Measurements from ENCODE around the gene SHISA4.

The SHISA4 gene

GRCh38 chr1:201891451-201892045, 2.9 kb downstream of the SHISA4 start:
- no peak for DNase-seq (ENCODE audit: extremely low read depth, low read depth)
- TF ChIP-seq, protein P1, sequence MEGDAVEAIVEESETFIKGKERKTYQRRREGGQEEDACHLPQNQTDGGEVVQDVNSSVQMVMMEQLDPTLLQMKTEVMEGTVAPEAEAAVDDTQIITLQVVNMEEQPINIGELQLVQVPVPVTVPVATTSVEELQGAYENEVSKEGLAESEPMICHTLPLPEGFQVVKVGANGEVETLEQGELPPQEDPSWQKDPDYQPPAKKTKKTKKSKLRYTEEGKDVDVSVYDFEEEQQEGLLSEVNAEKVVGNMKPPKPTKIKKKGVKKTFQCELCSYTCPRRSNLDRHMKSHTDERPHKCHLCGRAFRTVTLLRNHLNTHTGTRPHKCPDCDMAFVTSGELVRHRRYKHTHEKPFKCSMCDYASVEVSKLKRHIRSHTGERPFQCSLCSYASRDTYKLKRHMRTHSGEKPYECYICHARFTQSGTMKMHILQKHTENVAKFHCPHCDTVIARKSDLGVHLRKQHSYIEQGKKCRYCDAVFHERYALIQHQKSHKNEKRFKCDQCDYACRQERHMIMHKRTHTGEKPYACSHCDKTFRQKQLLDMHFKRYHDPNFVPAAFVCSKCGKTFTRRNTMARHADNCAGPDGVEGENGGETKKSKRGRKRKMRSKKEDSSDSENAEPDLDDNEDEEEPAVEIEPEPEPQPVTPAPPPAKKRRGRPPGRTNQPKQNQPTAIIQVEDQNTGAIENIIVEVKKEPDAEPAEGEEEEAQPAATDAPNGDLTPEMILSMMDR (IDR thresholded peaks at IDR 0.05; ENCODE audit: low read depth, low read length, missing control alignments): no peak
- H3K4me3 ChIP-seq (replicated peaks; ENCODE audit: low read depth, low read length): no peak overlapping the region

DNA sequence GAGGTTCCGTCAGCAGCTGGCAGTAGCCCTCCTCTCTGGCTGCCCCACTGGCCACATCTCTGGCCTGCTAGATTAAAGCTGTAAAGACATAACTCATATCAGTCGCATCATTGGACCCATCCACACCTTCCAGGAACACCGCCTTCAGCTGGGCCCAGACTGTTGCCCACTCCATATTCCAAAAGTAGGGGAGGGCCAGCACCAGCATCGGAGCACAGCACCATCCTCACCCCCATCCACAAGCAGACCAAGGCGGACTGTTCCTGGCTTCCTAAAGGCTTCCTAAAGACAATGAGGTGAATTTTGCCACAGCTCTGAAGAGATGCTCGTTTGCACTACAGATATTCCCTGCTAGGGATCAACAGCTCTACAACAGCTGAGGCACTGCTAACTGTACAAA, 3.5 kb downstream of the SHISA4 start:
- no peak overlapping the region for H3K4me3 ChIP-seq (replicated peaks; ENCODE audit: low read depth, low read length)
- TF ChIP-seq, protein P1 (IDR thresholded peaks at IDR 0.05; ENCODE audit: low read depth, low read length, missing control alignments): no peak
- DNase-seq (ENCODE audit: extremely low read depth, low read depth): no peak

- no peak overlapping the region for H3K4me3 ChIP-seq (replicated peaks; ENCODE audit: low read depth, low read length)
- no peak for DNase-seq (ENCODE audit: extremely low read depth, low read depth)
- TF ChIP-seq, protein P1 (IDR thresholded peaks at IDR 0.05; ENCODE audit: low read depth, low read length, missing control alignments): no peak
Measured at GRCh38 chr1:201893431-201893830, 4.7 kb downstream of the SHISA4 start.

DNA sequence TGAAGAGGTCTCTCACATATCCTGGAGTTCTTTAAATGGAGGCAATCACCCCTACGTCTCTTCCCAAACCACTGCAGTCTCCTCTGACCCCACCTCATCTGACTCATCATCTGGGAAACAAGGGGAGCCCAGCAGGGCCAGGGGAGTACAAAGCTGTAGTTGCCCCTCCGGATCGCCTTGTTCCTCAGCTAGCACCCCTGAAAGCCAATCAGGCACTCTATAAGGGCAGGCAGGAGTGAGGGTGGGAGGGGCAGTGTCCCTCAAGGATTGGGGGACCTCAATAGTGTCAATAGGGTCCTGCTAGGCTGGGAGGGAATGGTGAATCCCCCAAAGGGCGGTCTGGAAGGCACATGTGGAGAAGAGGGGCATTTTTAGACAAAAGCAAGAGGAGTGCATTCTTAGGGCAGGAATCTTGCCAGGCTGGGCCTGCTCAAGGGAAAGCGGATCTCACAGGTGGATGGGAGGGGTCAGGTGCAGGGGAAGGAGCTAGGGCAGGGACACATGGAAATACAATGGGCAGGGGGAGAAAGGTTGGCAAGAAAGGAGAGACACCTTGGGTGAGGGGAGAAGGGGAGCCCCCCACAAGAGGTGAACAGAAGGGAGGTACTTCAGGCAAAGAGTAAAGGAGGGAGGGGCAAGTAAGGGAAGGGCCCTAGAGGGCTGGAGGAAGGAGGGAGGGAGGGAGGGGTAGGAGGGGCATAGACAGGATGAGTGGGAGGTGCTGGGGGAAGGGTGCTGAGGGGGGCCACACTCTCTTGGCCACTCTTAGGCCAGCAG, 5.8 kb downstream of the SHISA4 start:
- no peak for DNase-seq (ENCODE audit: extremely low read depth, low read depth)
- TF ChIP-seq, protein P1 (IDR thresholded peaks at IDR 0.05; ENCODE audit: low read depth, low read length, missing control alignments): no peak
- no peak overlapping the region for H3K4me3 ChIP-seq (replicated peaks; ENCODE audit: low read depth, low read length)

GRCh38 chr1:201895120-201895665, 6.5 kb downstream of the SHISA4 start:
- DNase-seq (ENCODE audit: extremely low read depth, low read depth): no peak
- TF ChIP-seq, protein P1 (IDR thresholded peaks at IDR 0.05; ENCODE audit: low read depth, low read length, missing control alignments): no peak
- no peak overlapping the region for H3K4me3 ChIP-seq (replicated peaks; ENCODE audit: low read depth, low read length)

DNA sequence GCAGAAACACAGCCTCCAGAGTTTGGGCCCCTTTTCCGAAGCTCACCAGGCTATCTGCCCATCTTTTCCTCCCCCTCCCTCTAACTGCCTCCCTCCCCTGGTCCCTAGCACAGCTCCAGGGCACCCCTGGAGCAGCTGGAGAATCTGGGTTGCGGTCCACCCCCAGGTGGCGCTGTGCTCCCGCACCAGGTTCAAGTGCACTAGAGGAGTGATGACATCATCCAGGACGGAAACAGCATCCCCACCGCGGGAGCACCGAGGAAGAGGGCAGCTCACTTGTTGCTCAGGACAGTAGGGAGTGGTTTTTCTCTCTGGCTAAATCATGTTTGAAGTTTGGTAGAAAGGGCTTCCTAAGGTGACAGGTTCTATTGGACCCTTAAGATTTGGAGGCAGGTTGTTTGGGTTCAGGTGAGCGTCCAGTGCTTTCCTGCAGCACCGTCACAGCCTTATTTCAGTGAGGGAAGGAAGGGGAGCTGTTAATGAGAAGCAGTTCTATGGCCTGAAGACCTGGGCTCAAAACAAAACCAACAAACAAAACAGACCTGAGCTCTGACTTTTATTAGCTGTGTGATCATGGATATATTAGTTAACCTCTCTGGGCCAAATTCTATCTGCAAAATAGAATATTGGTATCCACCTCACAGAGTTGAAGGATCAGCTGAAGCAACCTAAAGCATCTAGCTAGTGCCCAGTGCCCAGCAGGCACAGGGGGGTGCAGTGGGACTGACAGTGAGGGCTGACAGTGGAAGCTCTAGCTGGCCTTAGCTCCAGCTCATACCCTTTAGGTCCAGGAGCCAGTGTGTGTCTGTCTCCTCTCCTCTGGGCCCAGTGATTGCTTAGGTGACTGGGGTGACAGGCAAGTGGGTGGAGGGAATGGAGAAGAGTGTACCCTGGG, 7.5 kb downstream of the SHISA4 start:
- TF ChIP-seq, protein P1 (IDR thresholded peaks at IDR 0.05; ENCODE audit: low read depth, low read length, missing control alignments): peak; percentile 98
- DNase-seq (ENCODE audit: extremely low read depth, low read depth): peak; percentile 85
- H3K4me3 ChIP-seq (replicated peaks; ENCODE audit: low read depth, low read length): no peak overlapping the region
